Sciatic nerve (tissue), 2 donors: ENCODE measurements around the gene STK33. TPM values are rescaled to one million over a fixed set of nuclear protein-coding genes. Genes with fewer than 3 reads are reported as not detected.

Source experiments
- ATAC-seq: fragments of 200-7000 bp; cut with Tn5 transposase; one replicate; pipeline ENCODE4 v1.9.1; 2020; ENCODE audit warnings: mild to moderate bottlenecking, moderate library complexity
- DNase-seq: peaks from one replicate; pipeline ENCODE4 v3.0.0-alpha.2; 2020; ENCODE audit warnings: low spot score
- intact Hi-C: fragments of 100-400 bp; cut with DNase I; formaldehyde crosslinking; loops from one replicate; pipeline ENCODE4 v1.14.2; 2022
- total RNA-seq: library from RNA; stranded (reverse); fragmentation: NEBNext Ultra II Directional; extraction: Animal tissue kit (Norgen Biotek cat#: 25700); gene quantifications from one replicate; pipeline ENCODE4 v1.2.1, GENCODE V29; 2021
- donor health status: DM: no; HTN: no; CAD: no.
- donor health status: DM: no; HTN: no; CAD: no.

Gene STK33
- total RNA-seq, 1 donor from 2014 or later = 3.1 TPM

- ATAC-seq (peak; percentile 42), DNase-seq (no peak)
- intact Hi-C loops = loop anchor here (10.0 kb wide), 1 partner anchor 342 kb away; no protein-coding TSS in a partner anchor
Measured at GRCh38 chr11:8566613-8567210, 27.3 kb downstream of the STK33 start.

GRCh38 chr11:8564526-8564925, 29.5 kb downstream of the STK33 start:
- intact Hi-C loops = loop anchor here (10.0 kb wide), 1 partner anchor 340 kb away; no protein-coding TSS in a partner anchor
- DNase-seq (no peak), ATAC-seq (no peak)

- DNase-seq = no peak
- ATAC-seq = no peak
- intact Hi-C loops = loop anchor here (10.0 kb wide), 1 partner anchor 337 kb away; no protein-coding TSS in a partner anchor
Measured at GRCh38 chr11:8561461-8561860, 32.6 kb downstream of the STK33 start.

- DNase-seq (no peak), ATAC-seq (no peak)
- intact Hi-C loops = no loop called here
Measured at GRCh38 chr11:8558436-8558835, 35.6 kb downstream of the STK33 start.

- no peak for DNase-seq
- no peak for ATAC-seq
- intact Hi-C loops = no loop called here
Measured at GRCh38 chr11:8545698-8546366, 48.2 kb downstream of the STK33 start.

- no peak for DNase-seq
- ATAC-seq = no peak
- intact Hi-C loops = no loop called here
Measured at GRCh38 chr11:8544807-8545206, 49.2 kb downstream of the STK33 start.

- no peak for ATAC-seq
- intact Hi-C loops = no loop called here
- DNase-seq = no peak
Measured at GRCh38 chr11:8543278-8543677, 50.8 kb downstream of the STK33 start.

- DNase-seq (no peak), ATAC-seq (no peak)
- intact Hi-C loops = no loop called here
Measured at GRCh38 chr11:8541448-8541847, 52.6 kb downstream of the STK33 start.

- DNase-seq (no peak), ATAC-seq (no peak)
- intact Hi-C loops = no loop called here
Measured at GRCh38 chr11:8533332-8533731, 60.7 kb downstream of the STK33 start.

- no peak for DNase-seq
- ATAC-seq = no peak
- intact Hi-C loops = no loop called here
Measured at GRCh38 chr11:8532475-8532874, 61.6 kb downstream of the STK33 start.

GRCh38 chr11:8531982-8532381, 62.0 kb downstream of the STK33 start:
- no peak for DNase-seq
- intact Hi-C loops = no loop called here
- no peak for ATAC-seq

GRCh38 chr11:8531312-8531711, 62.7 kb downstream of the STK33 start:
- ATAC-seq (no peak), DNase-seq (no peak)
- intact Hi-C loops = no loop called here

GRCh38 chr11:8527939-8528338, 66.1 kb downstream of the STK33 start:
- intact Hi-C loops = no loop called here
- DNase-seq (no peak), ATAC-seq (no peak)

GRCh38 chr11:8523396-8523795, 70.6 kb downstream of the STK33 start:
- intact Hi-C loops = no loop called here
- no peak for DNase-seq
- no peak for ATAC-seq

- ATAC-seq (no peak), DNase-seq (no peak)
- intact Hi-C loops = no loop called here
Measured at GRCh38 chr11:8512547-8512946, 81.5 kb downstream of the STK33 start.

- ATAC-seq (no peak), DNase-seq (no peak)
- intact Hi-C loops = no loop called here
Measured at GRCh38 chr11:8503910-8504364, 90.1 kb downstream of the STK33 start.

GRCh38 chr11:8501836-8502235, 92.2 kb downstream of the STK33 start:
- ATAC-seq (no peak), DNase-seq (no peak)
- intact Hi-C loops = no loop called here

- no peak for DNase-seq
- intact Hi-C loops = no loop called here
- ATAC-seq = no peak
Measured at GRCh38 chr11:8488395-8488794, 105.6 kb downstream of the STK33 start.

GRCh38 chr11:8487261-8487660, 106.8 kb downstream of the STK33 start:
- intact Hi-C loops = no loop called here
- DNase-seq (no peak), ATAC-seq (no peak)

- intact Hi-C loops = no loop called here
- ATAC-seq = no peak
Measured at GRCh38 chr11:8484251-8484650, 109.8 kb downstream of the STK33 start.

GRCh38 chr11:8480858-8481257, 113.2 kb downstream of the STK33 start:
- intact Hi-C loops = no loop called here
- no peak for ATAC-seq
- no peak for DNase-seq

More at GRCh38 chr11:8484251-8484650, 109.8 kb downstream of the STK33 start:
- no peak for DNase-seq
